LNCAP (cell line): Measurements from ENCODE around the gene NFXL1.

Experiments
- CTCF ChIP-seq: fragments of 450-650 bp; IDR thresholded peaks from 2 replicates; pipeline ENCODE4 v1.5.1; 2017; ENCODE audit warnings: mild to moderate bottlenecking

NFXL1 gene

GRCh38 chr4:47913330-47913729 is 1.1 kb downstream of the NFXL1 start:
- TF ChIP-seq CTCF, result no peak

DNA sequence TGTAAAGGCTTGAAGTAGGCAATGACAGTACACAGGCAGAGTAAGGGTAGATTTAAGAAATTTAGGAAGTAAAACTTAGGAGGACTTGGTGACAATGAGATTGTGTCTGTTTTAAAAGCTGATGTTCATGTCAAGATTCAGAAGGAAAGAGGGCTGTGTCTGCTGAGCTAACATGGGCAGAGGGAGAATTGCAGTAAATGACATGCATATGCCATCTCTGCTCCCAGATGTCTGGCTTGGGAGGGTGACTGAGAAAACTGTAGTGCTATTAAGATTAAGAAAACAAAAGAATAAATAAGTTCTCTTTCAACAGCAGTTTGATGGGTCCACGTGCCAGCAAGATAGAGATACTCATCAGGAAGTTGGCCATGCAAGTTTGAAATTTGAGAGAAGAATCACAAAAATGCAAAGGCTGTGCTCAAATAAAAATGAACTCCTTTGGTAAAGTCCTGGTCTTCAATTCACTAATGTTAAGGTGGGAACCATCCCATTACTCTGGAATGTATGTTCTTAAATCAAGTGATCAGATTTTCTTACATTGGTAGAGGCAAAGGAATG is 7.2 kb downstream of the NFXL1 start:
- TF ChIP-seq CTCF, result no peak

DNA sequence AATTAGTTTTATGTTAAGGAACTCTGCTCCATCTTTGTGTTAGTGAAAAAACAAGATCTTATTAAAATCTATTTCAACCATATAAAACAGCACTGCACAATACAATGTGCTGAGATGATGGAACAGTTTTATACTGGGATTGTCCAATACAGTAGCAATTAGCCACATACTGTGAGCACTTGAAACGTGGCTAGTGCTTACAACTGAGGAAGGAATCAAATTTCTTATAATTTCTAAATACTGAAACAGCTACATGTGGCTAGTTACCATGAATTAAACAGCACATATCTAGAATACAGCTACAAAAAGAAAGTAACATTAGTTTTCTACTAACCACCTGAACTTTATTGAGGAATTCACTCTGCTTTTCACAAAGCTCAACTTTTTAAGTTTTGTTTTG is 14.7 kb downstream of the NFXL1 start:
- TF ChIP-seq CTCF, result no peak

- TF ChIP-seq CTCF, result no peak
Measured at GRCh38 chr4:47891928-47892327, 22.5 kb downstream of the NFXL1 start.

- no peak for TF ChIP-seq CTCF
Measured at GRCh38 chr4:47882228-47882627, 32.2 kb downstream of the NFXL1 start.

DNA sequence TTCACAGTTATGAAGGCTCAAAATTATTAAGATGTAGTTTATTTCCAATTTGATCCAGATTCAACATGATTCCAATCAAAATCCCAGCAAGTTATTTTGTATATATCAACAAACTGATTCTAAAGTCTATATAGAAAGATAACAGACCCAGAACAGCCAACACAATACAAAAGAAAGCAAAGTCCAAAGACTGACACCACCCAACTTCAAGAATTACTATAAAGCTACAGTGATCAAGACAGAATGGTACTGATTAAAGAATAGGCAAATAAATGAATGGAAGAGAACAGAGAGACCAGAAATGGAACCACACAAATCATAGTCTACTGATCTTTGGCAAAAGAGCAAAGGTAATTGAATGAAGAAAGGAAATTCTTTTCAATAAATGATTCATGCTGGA is 34.9 kb downstream of the NFXL1 start:
- no peak for TF ChIP-seq CTCF

DNA sequence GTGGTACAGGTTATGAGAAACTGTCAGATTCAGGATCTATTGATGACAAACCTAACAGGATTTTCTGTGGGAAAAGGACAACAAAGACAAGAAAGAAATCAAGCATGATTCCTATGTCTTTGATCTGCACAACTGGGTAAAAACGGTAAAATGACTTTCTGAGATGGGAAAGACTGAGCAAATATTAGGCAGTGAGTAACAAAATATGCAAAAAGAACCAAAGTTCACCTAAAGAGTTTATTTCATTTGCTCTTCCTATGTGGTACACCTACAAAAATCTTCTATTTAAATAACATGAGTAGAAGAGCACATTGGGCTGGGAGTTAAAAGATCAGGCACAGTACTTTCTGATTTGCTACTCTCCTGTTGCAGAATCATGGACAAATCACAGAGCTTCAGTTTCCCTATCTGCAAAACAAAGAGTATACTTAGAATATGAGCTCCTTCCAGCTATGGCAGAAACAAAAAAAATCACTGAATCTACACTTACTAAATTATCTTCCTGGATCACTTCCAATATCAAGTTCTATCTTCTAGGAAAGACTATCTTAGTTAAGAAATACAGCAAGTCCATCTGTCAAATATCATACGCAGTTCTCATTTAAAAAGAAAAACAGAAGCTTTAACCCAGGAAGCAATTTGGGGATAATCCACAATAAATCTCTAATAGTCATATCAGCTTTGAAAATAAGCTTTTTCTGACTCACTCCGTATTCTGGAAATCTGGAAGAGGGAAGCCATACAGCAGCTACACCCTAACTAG is 37.4 kb downstream of the NFXL1 start:
- no peak for TF ChIP-seq CTCF
